K562 (cell line): ENCODE results near the gene NDUFA13. TPM values are rescaled to one million over a fixed set of nuclear protein-coding genes. Genes with fewer than 3 reads are reported as not detected.
A peak's percentile ranks its signal among the peaks of the same experiment; 100 is the strongest.

Experiments
- ASH1L ChIP-seq: fragments of 450-650 bp; IDR thresholded peaks from 2 replicates; pipeline ENCODE4 v1.6.1; 2018; ENCODE audit warnings: borderline replicate concordance, mild to moderate bottlenecking, low read depth; ENCODE audit not compliant: partially characterized antibody
- CGGBP1 ChIP-seq: fragments of 250-450 bp; sonication (Bioruptor Pico); IDR thresholded peaks from 2 replicates; pipeline ENCODE4 v1.9.0; 2021; ENCODE audit warnings: mild to moderate bottlenecking
- ELF2 ChIP-seq: fragments of 250-450 bp; sonication (Bioruptor Pico); IDR thresholded peaks from 2 replicates; pipeline ENCODE4 v1.5.0; 2021; ENCODE audit warnings: mild to moderate bottlenecking
- ESRRA ChIP-seq: fragments of 450-650 bp; IDR thresholded peaks from 2 replicates; pipeline ENCODE4 v1.6.1; 2014; ENCODE audit warnings: low read depth, mild to moderate bottlenecking, moderate library complexity, borderline replicate concordance
- MBD2 ChIP-seq: sonication (generic); IDR thresholded peaks from 2 replicates; pipeline ENCODE4 v1.6.1; 2016; ENCODE audit warnings: low read depth, borderline replicate concordance
- MLLT1 ChIP-seq, 2 experiments: fragments of 450-650 bp; IDR thresholded peaks; 2 replicates each; pipeline ENCODE4 v1.6.1; 2016
- MYNN ChIP-seq, 2 experiments: sonication (generic); formaldehyde crosslinking in 1 of 2; IDR thresholded peaks; 2 replicates each; pipeline versions ENCODE4 v1.5.0 to v1.6.1; 2016 to 2020; ENCODE audit warnings: antibody characterized with exemption in 1 of 2, missing genetic modification reagents in 1 of 2
- NR2C2 ChIP-seq, 2 experiments: fragments of 200-800 bp in 1 of 2; sonication (Bioruptor generic) in 1 of 2; sonication (generic) in 1 of 2; formaldehyde crosslinking in 1 of 2; IDR thresholded peaks; 2 replicates each; pipeline versions ENCODE4 v1.6.1 to v1.8.0; 2016 to 2022; ENCODE audit warnings: mild to moderate bottlenecking in 1 of 2, missing compliant biosample characterization in 1 of 2, missing genetic modification characterization in 1 of 2, missing genetic modification reagents in 1 of 2
- PRDM10 ChIP-seq: fragments of 450-650 bp; IDR thresholded peaks from 2 replicates; pipeline ENCODE4 v1.6.1; 2018; ENCODE audit not compliant: partially characterized antibody
- SAP30 ChIP-seq: fragments of 200-600 bp; sonication (generic); IDR thresholded peaks from 2 replicates; pipeline ENCODE4 v1.6.1; 2012; ENCODE audit warnings: borderline replicate concordance, low read depth, mild to moderate bottlenecking, moderate library complexity, low read length, control low read depth, inconsistent platforms; ENCODE audit not compliant: insufficient read depth, poor library complexity, severe bottlenecking
- VEZF1 ChIP-seq: fragments of 200-800 bp; sonication (Bioruptor generic); IDR thresholded peaks from 2 replicates; pipeline ENCODE4 v1.6.1; 2017; ENCODE audit warnings: missing genetic modification characterization, missing compliant biosample characterization
- ZNF133 ChIP-seq: fragments of 250-450 bp; sonication (Bioruptor Pico); IDR thresholded peaks from 2 replicates; pipeline ENCODE4 v1.4.0; 2020; ENCODE audit warnings: mild to moderate bottlenecking
- ZNF395 ChIP-seq: fragments of 200-800 bp; sonication (Bioruptor generic); IDR thresholded peaks from 2 replicates; pipeline ENCODE4 v1.6.1; 2017; ENCODE audit warnings: missing genetic modification characterization, missing compliant biosample characterization
- ZNF583 ChIP-seq: fragments of 250-450 bp; sonication (Bioruptor Pico); IDR thresholded peaks from 2 replicates; pipeline ENCODE4 v1.4.0; 2020
- polyA plus RNA-seq, 8 experiments: library from polyadenylated mRNA; depleted of rRNA in 4 of 8; stranded (reverse) in 5 of 8; unstranded in 3 of 8; fragments of >200 nt; fragmentation: Nextera tagmentation in 2 of 8; fragmentation: Illumina TruSeq in 1 of 8; extraction: Ambion mirVana in 2 of 8; extraction: Trizol in 1 of 8; gene quantifications; 2 replicates each; pipeline versions ENCODE4 v1.2.1 to v1.2.3, GENCODE V29; 2011 to 2014; ENCODE audit warnings: inconsistent platforms in 1 of 8, missing spikeins in 1 of 8
- total RNA-seq, 7 experiments: library from RNA; depleted of rRNA in 6 of 7; stranded (reverse); fragments of >200 nt in 6 of 7; fragmentation: Illumina TruSeq in 2 of 7; extraction: Trizol in 2 of 7; gene quantifications; 2 replicates each; pipeline versions ENCODE4 v1.2.1 to v1.2.3, GENCODE V29; 2011 to 2021; ENCODE audit warnings: low replicate concordance in 1 of 7

NDUFA13 gene
- total and polyA plus RNA-seq, 9 of the 15 experiments (the other 6 are each of a cell fraction or from before 2014, with no cell fraction given), result 146 to 596 (median 429) TPM

GRCh38 chr19:19487950-19488874, 27.8 kb upstream of the NDUFA13 start (continued):
- TF ChIP-seq VEZF1, result peak; percentile 56; the same call in 1 of the 2 replicates
- no peak for TF ChIP-seq ELF2 (CRISPR knock-in tag)
- TF ChIP-seq MBD2, result 0 out of 2 replicates have a peak, but pooled peaks have one; percentile 34
- peak; percentile 74 for TF ChIP-seq ESRRA
- TF ChIP-seq ZNF395 (CRISPR knock-in tag), result 0 out of 2 replicates have a peak, but pooled peaks have one; percentile 71
- TF ChIP-seq MYNN (IDR thresholded peaks at IDR 0.05), result peak; percentile 52; the same call in 1 of the 2 replicates
- no peak for TF ChIP-seq MYNN (CRISPR knock-in tag; IDR thresholded peaks at IDR 0.05)
- TF ChIP-seq MLLT1 (IDR thresholded peaks at IDR 0.05), result no peak
- 0 out of 2 replicates have a peak, but pooled peaks have one; percentile 36 for TF ChIP-seq ZNF583
- TF ChIP-seq SAP30, result peak; percentile 4
- no peak for TF ChIP-seq ZNF133 (CRISPR knock-in tag)
- TF ChIP-seq NR2C2 (CRISPR knock-in tag; IDR thresholded peaks at IDR 0.05), result no peak
- peak; percentile 85 for TF ChIP-seq NR2C2 (tag; IDR thresholded peaks at IDR 0.05)
- TF ChIP-seq PRDM10, result peak; percentile 86
- TF ChIP-seq CGGBP1 (CRISPR knock-in tag), result no peak
- no peak for TF ChIP-seq ASH1L
